HG03108 (cell line): ENCODE measurements around the gene CLBA1.

ENCODE experiments used
- ATAC-seq: cut with Tn5 transposase; IDR thresholded peaks from one replicate; pipeline ENCODE4 v1.9.1; 2021; ENCODE audit warnings: moderate library complexity; ENCODE audit not compliant: unreplicated experiment

The CLBA1 gene

DNA sequence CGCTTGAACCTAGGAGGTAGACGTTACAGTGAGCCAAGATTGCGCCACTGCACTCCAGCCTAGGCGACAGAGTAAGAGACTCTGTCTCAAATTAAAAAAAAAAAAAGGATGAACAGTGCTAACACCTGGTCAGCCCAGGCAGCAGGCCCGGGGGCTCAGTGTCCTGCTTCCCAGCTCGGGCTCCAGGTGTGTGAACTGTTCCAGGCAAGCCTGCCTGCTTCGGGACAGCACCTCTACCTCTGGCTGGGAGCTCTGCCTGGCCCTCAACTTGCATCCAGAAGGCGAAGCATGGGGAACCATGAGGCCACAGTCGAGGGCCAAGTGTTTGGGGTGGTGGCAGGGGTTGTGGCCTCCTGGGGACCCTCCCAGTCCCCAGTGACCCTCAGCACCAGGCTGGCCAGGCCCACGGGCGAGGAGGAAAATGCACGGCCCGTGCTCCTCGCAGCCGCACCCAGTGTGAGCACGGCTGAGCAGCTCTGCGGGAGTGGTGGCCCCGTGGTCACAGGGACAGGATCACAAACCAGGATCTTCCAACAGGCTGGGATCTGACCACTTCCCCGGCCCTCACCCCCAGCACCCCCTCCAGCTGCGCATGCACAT, 19.8 kb downstream of the CLBA1 start:
- ATAC-seq, result no peak

GRCh38 chr14:105005929-105006830, 20.6 kb downstream of the CLBA1 start:
- no peak for ATAC-seq

DNA sequence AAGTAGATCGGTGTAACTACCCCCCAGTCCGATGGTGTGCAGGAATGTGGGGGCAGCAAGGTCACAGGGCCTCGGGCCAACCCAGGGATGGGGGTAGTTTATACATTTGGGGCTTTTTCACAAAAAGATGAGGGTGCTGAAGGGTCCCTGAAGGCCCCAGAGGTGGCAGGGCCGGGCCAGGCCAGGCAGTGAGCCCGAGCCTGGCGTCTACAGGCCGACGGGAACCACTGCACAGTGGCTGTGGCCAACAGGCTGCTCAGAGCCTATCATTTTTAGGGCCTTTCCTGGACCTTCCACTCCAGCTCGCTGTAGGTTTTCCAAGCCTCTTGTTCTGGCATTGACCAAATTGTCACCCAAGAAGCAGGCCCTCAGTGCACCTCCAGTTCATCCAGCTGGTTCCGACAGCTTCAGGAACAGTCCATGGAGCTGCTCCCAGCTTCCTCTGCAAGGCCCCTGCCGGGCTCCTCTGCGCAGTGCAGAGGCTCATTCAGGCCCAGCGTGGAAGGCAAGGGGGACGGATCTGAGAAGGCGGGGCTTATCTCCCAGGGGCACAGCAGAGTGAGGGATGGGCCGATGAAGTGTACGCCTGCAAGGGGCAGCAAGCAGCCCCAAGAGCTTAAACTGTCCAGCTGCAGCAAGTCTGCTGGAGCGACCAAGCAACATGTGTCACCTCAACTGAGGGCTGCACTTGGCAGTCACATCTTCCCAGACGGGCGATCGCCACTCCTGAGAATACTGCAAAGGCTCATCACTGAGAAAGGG, 21.4 kb downstream of the CLBA1 start:
- no peak for ATAC-seq

GRCh38 chr14:105007593-105008264, 22.1 kb downstream of the CLBA1 start:
- ATAC-seq, result no peak

DNA sequence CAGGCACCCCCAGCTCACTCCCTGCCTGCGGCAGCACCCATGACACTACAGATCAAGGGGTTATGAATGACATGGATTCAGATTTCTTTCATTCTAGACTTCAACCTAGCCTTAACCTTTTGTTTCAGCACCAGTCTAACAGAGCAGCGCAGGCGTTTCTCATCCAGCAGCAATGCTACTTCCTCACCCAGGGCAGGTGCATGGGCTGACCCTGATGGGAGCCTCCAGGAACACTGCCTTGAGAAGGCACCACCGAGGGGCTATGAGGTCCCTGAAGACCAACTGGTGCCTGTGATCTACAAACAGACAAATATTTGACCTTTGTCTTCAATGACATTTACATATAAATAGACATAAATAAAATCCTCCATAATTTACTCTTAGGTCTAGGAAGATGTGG, 24.5 kb downstream of the CLBA1 start:
- no peak for ATAC-seq

- ATAC-seq, result no peak
These were observed 25.3 kb downstream of the CLBA1 start for GRCh38 chr14:105010891-105011291.

GRCh38 chr14:105011312-105011990, 25.9 kb downstream of the CLBA1 start:
- ATAC-seq, result no peak

- no peak for ATAC-seq
These were observed 26.8 kb downstream of the CLBA1 start for GRCh38 chr14:105012171-105012985.

DNA sequence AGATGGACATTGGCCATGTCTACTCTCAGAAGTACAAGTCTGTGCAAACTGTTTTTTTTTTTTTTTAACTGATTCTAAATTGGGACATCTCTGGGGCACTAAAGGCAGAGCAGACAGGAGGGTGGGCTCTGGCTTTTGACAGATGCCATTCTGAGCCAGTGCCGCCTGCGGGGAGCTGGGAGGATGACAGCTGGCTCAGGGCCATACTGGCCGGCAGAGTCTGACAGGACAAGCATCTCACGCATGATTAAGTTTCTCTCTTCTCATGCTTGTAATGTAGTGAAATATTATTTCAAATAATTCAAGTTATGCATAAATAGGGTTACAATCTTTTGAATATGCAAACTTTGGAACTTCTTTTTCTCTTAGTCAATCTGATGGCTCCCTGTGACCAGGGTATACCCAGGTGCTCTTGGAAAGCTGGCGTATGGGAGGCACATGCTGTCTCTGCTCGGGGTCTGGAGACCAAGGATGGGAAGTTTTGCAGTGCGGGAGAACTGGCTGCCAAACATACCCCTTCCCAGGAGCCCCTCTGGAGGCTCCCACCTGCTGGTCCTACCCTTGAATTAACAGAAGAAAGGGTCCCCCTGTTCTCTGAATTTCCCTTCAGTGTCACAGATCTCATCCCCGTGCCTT, 27.7 kb downstream of the CLBA1 start:
- ATAC-seq, result no peak

DNA sequence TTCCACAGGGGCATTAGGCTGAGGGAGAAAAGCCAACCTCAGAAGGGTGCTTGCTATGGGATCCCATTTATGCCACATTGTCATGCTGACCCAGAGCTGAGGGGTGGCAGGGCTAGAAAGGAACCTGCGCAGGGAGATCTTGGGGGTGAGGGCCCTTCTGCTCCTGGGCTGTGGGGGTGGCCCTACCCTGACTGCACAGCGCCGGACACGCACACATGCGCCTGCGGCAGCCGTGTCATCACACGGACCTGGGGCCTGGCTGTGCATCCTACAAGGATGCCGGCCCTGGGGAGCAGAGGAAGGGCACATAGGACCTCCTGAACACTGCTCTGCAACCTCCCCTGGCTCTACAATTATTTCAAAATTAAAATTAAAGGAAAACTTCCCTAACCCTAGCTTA, 28.4 kb downstream of the CLBA1 start:
- ATAC-seq, result no peak

DNA sequence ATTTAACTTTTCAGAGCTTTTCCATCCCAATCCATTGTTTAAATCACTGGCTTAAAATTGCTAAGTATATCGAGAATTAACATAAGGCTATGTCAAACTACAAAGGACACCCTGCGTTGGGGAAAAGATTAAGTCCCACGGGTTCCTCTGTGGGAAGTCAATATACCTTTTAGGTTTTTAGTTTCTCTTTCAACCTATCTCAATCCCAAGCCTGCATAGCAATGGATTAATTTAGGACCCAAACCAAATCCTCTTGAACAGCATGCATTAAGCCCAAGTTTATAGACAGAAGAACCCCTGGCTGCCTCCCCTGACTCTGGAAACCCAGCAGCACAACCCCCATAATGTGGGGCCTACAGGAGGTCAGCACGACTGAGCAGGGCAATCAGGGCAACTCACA, 29.0 kb downstream of the CLBA1 start:
- ATAC-seq, result no peak

DNA sequence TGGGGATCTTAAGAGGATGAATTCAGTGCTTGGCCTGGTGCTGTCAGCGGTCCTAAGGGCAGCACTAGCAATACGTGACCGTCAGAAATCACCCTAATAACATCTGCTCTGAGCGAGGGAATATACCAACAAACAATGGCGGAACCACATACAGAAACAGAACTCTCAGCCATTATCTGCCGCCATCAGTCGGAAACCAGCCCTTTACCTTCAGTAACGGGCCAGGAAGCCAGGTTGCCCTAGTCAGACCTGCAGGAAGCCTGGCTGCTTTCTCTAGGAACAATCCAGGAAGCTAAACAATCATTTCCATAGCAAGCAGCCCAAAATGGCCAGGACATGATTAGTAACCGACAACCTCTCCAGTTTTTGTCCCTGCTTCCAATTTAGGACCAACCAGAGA, 29.7 kb downstream of the CLBA1 start:
- ATAC-seq, result no peak

GRCh38 chr14:105015905-105016304, 30.3 kb downstream of the CLBA1 start:
- no peak for ATAC-seq

DNA sequence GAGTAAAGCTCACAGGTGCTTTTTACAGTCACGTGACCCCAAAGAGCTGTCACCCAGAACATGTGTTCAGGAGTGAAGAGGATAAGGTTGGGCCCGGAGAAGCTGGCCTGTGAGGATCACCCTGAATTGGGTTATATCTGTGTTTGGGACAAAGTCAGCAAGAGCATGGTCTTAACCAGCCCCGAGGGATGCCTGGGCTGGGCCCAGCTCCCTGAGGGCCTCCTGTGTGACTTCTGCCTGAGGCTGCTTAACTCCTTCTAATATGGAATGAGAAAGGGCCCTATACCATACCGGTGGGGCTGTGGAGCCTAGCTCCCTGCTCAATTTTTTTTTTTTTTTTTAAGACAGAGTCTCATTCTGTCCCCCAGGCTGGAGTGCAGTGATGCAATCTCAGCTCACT, 32.8 kb downstream of the CLBA1 start:
- ATAC-seq, result no peak

GRCh38 chr14:105019861-105020814, 34.5 kb downstream of the CLBA1 start:
- peak; percentile 12 for ATAC-seq

GRCh38 chr14:105020815-105021655, 35.4 kb downstream of the CLBA1 start, which contains the start of gene CDCA4:
TSS of gene CDCA4 (minus strand) at chr14:105021083. CDS start at chr14:105011929, 9,154 bp downstream.
- peak; percentile 70 for ATAC-seq

DNA sequence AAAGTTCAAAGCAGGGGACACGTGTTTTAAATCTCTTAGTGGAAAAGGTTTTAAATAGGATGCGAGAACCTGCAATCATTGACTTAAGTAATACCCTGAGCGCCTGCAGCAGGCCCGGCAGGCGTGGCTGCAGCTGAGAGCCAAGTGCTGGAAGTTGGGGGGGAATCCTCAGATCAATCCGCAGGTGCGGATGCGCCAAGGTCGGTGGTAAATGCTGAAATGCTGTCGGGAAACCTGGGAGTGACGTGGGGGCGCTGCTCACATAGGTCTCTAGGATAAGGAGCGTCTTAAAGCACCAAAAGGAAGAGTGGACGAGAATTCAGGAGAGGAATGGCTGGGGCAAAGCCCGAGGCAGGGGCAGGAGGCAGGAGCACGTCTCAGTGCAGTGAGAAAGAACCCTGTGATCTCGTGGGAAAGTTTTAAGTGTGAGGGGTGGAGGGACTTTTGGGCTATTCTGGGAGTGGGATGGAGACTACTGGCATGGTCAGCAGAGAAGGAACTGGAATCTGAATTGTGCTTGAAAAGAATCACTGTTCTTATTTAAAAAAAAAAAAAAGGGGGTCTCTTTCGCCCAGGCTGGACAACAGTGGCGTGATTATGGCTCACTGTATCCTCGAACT, 36.2 kb downstream of the CLBA1 start:
- no peak for ATAC-seq
